ENCODE results near the gene DLK1. TPM values are rescaled to one million over a fixed set of nuclear protein-coding genes. Genes with fewer than 3 reads are reported as not detected.

The DLK1 gene
- total RNA-seq, 1 donor from 2014 or later = 0.86 TPM

- no peak for DNase-seq (ENCODE audit: extremely low spot score, unreplicated experiment)
- Mint-ChIP-seq H3K27me3 (ENCODE audit: unreplicated experiment) (peaks cover 14% of the 10 kb centered on the region), H3K27ac (ENCODE audit: unreplicated experiment) (no peak overlapping the region), H3K9me3 (ENCODE audit: unreplicated experiment) (no peaks in the 10 kb centered on the region), H3K36me3 (ENCODE audit: unreplicated experiment) (no peaks in the 10 kb centered on the region), H3K4me3 (ENCODE audit: unreplicated experiment) (no peak overlapping the region), H3K4me1 (ENCODE audit: unreplicated experiment) (peaks cover 2% of the 10 kb centered on the region)
- no peak for TF ChIP-seq CTCF (IDR thresholded peaks at IDR 0.05)
These were observed 61.0 kb downstream of the DLK1 start for GRCh38 chr14:100787659-100788058.

Other genes starting within 250 kb of the DLK1 start
- gene BEGAIN, start 139.5 kb upstream of the DLK1 start, total RNA-seq = 7.0 and 8.5 TPM in 2 replicates
- not detected in 2 replicates for gene MEG3, start 99.2 kb downstream of the DLK1 start, total RNA-seq
- gene RTL1, start 176.8 kb downstream of the DLK1 start, total RNA-seq = not detected in 2 replicates

Data from osteocyte (in vitro differentiated cells).